Urothelium cell line (cell line): ENCODE results near the gene PPM1M.

Experiments used
- DNase-seq: peaks from one replicate; pipeline ENCODE4 v3.0.0; 2011; ENCODE audit warnings: low spot score, mixed read lengths
- FAIRE-seq: peaks from 2 replicates; lab custom pipeline; 2011; peaks lifted over from hg19 to GRCh38; lab: Jason Lieb, UNC

PPM1M gene

GRCh38 chr3:52245322-52246263 is at the start of gene PPM1M:
Gene PPM1M, plus strand, starts transcription at chr3:52245759. Its CDS starts 66 bp downstream, at chr3:52245825.
- FAIRE-seq = no peak
- peak; percentile 77 for DNase-seq

GRCh38 chr3:52195823-52196331 is 49.7 kb upstream of the PPM1M start:
- FAIRE-seq = no peak
- DNase-seq = no peak

GRCh38 chr3:52196977-52197376 is 48.6 kb upstream of the PPM1M start:
- no peak for DNase-seq
- peak; percentile 50 for FAIRE-seq

GRCh38 chr3:52197499-52197841 is 48.1 kb upstream of the PPM1M start:
- FAIRE-seq (no peak), DNase-seq (no peak)

- DNase-seq = peak; percentile 99
- peak; percentile 79 for FAIRE-seq
These were observed 47.5 kb upstream of the PPM1M start, which contains the start of gene ALAS1 for GRCh38 chr3:52197842-52198625. Gene ALAS1, plus strand, starts transcription at chr3:52198160. Its CDS starts 1,082 bp downstream, at chr3:52199242.

GRCh38 chr3:52198643-52199608 is 46.6 kb upstream of the PPM1M start:
- DNase-seq (no peak), FAIRE-seq (no peak)

GRCh38 chr3:52200981-52201679 is 44.4 kb upstream of the PPM1M start:
- FAIRE-seq (no peak), DNase-seq (no peak)

GRCh38 chr3:52202384-52203077 is 43.0 kb upstream of the PPM1M start:
- no peak for FAIRE-seq
- DNase-seq = no peak

- DNase-seq = no peak
- FAIRE-seq = no peak
These were observed 41.9 kb upstream of the PPM1M start for GRCh38 chr3:52203701-52204100.

GRCh38 chr3:52204337-52205073 is 41.1 kb upstream of the PPM1M start:
- no peak for FAIRE-seq
- no peak for DNase-seq

GRCh38 chr3:52205727-52206372 is 39.7 kb upstream of the PPM1M start:
- DNase-seq (no peak), FAIRE-seq (no peak)

- DNase-seq (no peak), FAIRE-seq (no peak)
These were observed 37.0 kb upstream of the PPM1M start for GRCh38 chr3:52208556-52208955.

- no peak for FAIRE-seq
These were observed 35.5 kb upstream of the PPM1M start for GRCh38 chr3:52210037-52210436.

GRCh38 chr3:52210550-52211046 is 35.0 kb upstream of the PPM1M start:
- FAIRE-seq = no peak
- DNase-seq = no peak

More at GRCh38 chr3:52210037-52210436, 35.5 kb upstream of the PPM1M start:
- DNase-seq = no peak

GRCh38 chr3:52211268-52211891 is 34.2 kb upstream of the PPM1M start:
- DNase-seq = no peak
- FAIRE-seq = no peak

- no peak for DNase-seq
- no peak for FAIRE-seq
These were observed 32.6 kb upstream of the PPM1M start for GRCh38 chr3:52213005-52213404.

GRCh38 chr3:52213901-52214300 is 31.7 kb upstream of the PPM1M start:
- FAIRE-seq = no peak

More at GRCh38 chr3:52213901-52214300, 31.7 kb upstream of the PPM1M start:
- DNase-seq = no peak
